Lung (tissue), 12 donors: ENCODE measurements around the gene POC1A. TPM values are rescaled to one million over a fixed set of nuclear protein-coding genes. Genes with fewer than 3 reads are reported as not detected.

Experiments
- ATAC-seq: fragments of 200-7000 bp; cut with Tn5 transposase; one replicate; pipeline ENCODE4 v1.9.1; 2020; ENCODE audit warnings: moderate number of reproducible peaks; ENCODE audit not compliant: insufficient read depth, low FRiP score
- DNase-seq, 3 donors: peaks; one replicate each; pipeline ENCODE4 v3.0.0-alpha.2; 2013 to 2017
- H3K27ac ChIP-seq, 2 donors: one replicate each; pipeline ENCODE4 v1.5.1; 2013; ENCODE audit warnings: mild to moderate bottlenecking in 2 of 2, moderate library complexity in 2 of 2, control low read depth in 1 of 2, inconsistent platforms in 1 of 2, low read depth in 1 of 2, low read length in 1 of 2
- H3K27me3 ChIP-seq, 3 donors: one replicate each; pipeline ENCODE4 v1.5.1; 2013; ENCODE audit warnings: low read length in 2 of 3; ENCODE audit not compliant: control insufficient read depth in 3 of 3, insufficient read depth in 3 of 3
- H3K36me3 ChIP-seq, 4 donors: one replicate each; pipeline ENCODE4 v1.5.1; 2013; ENCODE audit warnings: low read length in 4 of 4, mild to moderate bottlenecking in 1 of 4, moderate library complexity in 1 of 4; ENCODE audit not compliant: control insufficient read depth in 4 of 4, insufficient read depth in 4 of 4
- H3K4me1 ChIP-seq, 5 donors: one replicate each; pipeline ENCODE4 v1.5.1; 2013; ENCODE audit warnings: low read length in 5 of 5, mild to moderate bottlenecking in 2 of 5, moderate library complexity in 1 of 5; ENCODE audit not compliant: control insufficient read depth in 5 of 5, insufficient read depth in 5 of 5
- H3K4me3 ChIP-seq: one replicate; pipeline ENCODE4 v1.5.1; 2013; ENCODE audit warnings: mild to moderate bottlenecking, control low read depth, moderate library complexity
- H3K9ac ChIP-seq, 2 donors: one replicate each; pipeline ENCODE4 v1.5.1; 2013; ENCODE audit warnings: low read length in 2 of 2, control low read depth in 1 of 2; ENCODE audit not compliant: insufficient read depth in 1 of 2
- H3K9me3 ChIP-seq, 4 donors: one replicate each; pipeline ENCODE4 v1.5.1; 2013; ENCODE audit warnings: low read length in 3 of 4, mild to moderate bottlenecking in 1 of 4, moderate library complexity in 1 of 4; ENCODE audit not compliant: control insufficient read depth in 4 of 4, insufficient read depth in 3 of 4
- WGBS, 2 donors: extraction: QIAGEN DNeasy Blood & Tissue Kit; methylation state at CpG; one replicate each; pipeline ENCODE4 v1.1.7; 2013; 5-methylcytosine and 5-hydroxymethylcytosine counted together
- polyA plus RNA-seq, 2 donors: library from polyadenylated mRNA; stranded (reverse); fragments of 200-250 nt; gene quantifications; one replicate each; pipeline ENCODE4 v1.2.1, GENCODE V29; 2013
- total RNA-seq, 2 donors: library from RNA; depleted of rRNA in 1 of 2; stranded (reverse); fragments of >200 nt in 1 of 2; gene quantifications; one replicate each; pipeline ENCODE4 v1.2.1, GENCODE V29; 2014 to 2021
- TF ChIP-seq, protein P1 (sequence below): IDR thresholded peaks from 2 replicates; pipeline ENCODE4 v1.5.1; 2012; ENCODE audit warnings: mild to moderate bottlenecking; ENCODE audit errors: control extremely low read depth, extremely low read depth
- donor health status: control.
- donor health status: control.
- donor health status: Bipolar disorder and iron deficiency.
- donor health status: healthy.
- donor health status: DM: yes; HTN: yes; CAD: no.

The POC1A gene
- total and polyA plus RNA-seq, 4 donors, result 2.3 to 5.4 (median 4.0) TPM

DNA sequence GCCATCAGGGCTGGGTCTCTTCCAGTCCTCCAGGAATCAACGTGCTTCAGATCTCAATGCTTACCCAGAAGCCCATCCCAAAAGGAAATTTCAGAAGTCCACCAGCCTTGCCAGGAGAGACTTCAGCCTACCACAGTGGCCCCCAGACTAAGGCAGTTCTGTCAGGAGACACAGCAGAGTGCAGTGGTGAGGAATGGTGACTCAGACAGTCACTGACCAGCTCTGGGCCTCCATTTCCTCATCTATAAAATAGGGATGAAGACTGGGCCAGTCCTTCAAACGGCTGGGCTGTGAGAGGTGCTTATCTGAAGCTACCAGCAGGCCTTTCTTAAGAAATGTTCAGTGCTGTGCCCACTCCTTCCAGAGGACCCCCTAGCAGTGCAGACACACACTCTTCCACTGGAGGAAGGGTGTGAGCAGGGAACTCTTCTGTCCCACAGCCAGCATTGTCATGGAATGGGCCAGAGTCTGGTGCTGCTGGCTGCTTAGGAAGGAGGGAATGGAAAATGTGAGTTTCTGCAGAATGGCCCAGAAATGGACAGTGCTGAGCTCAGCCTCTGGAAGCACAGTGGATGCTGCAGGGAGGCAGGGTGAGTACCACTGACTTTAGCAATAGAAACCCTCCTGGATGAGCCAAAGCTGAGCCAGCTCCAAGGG, 56.2 kb downstream of the POC1A start:
- TF ChIP-seq, protein P1, sequence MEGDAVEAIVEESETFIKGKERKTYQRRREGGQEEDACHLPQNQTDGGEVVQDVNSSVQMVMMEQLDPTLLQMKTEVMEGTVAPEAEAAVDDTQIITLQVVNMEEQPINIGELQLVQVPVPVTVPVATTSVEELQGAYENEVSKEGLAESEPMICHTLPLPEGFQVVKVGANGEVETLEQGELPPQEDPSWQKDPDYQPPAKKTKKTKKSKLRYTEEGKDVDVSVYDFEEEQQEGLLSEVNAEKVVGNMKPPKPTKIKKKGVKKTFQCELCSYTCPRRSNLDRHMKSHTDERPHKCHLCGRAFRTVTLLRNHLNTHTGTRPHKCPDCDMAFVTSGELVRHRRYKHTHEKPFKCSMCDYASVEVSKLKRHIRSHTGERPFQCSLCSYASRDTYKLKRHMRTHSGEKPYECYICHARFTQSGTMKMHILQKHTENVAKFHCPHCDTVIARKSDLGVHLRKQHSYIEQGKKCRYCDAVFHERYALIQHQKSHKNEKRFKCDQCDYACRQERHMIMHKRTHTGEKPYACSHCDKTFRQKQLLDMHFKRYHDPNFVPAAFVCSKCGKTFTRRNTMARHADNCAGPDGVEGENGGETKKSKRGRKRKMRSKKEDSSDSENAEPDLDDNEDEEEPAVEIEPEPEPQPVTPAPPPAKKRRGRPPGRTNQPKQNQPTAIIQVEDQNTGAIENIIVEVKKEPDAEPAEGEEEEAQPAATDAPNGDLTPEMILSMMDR, result no peak
- H3K36me3 ChIP-seq, result no peaks in the 10 kb centered on the region
- peak overlapping the region in 1 of 2 donors; percentile 81 for H3K27ac ChIP-seq
- WGBS, 2 donors, result 85 to 91% methylated on average over 2 of the region's 2 CpGs
- no peaks in the 10 kb centered on the region for H3K27me3 ChIP-seq
- no peak overlapping the region for H3K4me3 ChIP-seq
- ATAC-seq, result no peak
- no peak for DNase-seq
- H3K9ac ChIP-seq, result no peak overlapping the region
- H3K4me1 ChIP-seq, result peaks cover 0 to 13% (median 4%) of the 10 kb centered on the region in 5 donors
- peaks cover 0 to 8% (median 0%) of the 10 kb centered on the region in 4 donors for H3K9me3 ChIP-seq

DNA sequence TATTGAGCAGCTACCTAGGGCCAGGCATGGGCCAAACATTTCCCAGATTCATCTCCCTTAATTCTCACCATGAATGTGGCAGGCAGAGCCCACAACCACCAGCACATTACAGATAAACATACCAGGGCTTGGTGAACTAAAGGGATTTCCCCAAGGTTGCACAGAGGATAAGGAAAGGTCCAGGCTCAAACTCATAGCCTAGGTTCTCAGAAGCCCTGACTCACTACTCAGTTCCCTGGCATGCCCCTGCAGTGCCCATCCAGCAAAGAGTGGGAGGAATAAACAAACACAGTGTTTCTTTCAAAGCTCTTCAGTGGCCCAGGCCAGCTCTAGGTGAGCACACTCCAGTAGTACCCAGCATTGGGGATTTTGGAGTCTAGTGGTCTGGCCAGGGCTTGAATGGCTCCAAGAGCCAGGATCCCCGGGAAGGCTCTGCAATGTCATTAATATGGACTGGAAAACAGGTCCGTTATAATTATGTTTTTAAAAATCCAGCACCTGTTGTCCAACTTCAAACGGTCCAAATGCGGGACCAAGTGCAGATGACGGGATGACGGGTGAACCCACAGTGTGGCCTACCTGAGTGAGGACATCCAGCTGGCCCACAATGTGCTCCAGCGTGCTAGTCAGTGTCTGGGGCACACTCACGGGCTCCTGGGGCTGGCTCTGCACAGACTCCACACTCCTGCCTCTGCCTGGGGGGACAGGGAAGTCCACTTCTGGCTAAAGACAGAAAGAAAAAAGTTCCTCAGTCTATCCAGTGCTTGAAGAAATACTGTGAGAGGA, 58.0 kb downstream of the POC1A start:
- Histone ChIP-seq H3K27me3 (no peaks in the 10 kb centered on the region), H3K36me3 (no peaks in the 10 kb centered on the region), H3K9ac (no peak overlapping the region), H3K27ac (peak overlapping the region in 1 of 2 donors; percentile 12), H3K4me1 (peaks cover 5 to 14% (median 9%) of the 10 kb centered on the region in 5 donors), H3K4me3 (no peak overlapping the region), H3K9me3 (peaks cover 0 to 5% (median 0%) of the 10 kb centered on the region in 4 donors)
- TF ChIP-seq, protein P1, result no peak
- no peak for DNase-seq
- WGBS, 2 donors, result 92 to 94% methylated on average over 8 of the region's 8 CpGs
- peak; percentile 21 for ATAC-seq

DNA sequence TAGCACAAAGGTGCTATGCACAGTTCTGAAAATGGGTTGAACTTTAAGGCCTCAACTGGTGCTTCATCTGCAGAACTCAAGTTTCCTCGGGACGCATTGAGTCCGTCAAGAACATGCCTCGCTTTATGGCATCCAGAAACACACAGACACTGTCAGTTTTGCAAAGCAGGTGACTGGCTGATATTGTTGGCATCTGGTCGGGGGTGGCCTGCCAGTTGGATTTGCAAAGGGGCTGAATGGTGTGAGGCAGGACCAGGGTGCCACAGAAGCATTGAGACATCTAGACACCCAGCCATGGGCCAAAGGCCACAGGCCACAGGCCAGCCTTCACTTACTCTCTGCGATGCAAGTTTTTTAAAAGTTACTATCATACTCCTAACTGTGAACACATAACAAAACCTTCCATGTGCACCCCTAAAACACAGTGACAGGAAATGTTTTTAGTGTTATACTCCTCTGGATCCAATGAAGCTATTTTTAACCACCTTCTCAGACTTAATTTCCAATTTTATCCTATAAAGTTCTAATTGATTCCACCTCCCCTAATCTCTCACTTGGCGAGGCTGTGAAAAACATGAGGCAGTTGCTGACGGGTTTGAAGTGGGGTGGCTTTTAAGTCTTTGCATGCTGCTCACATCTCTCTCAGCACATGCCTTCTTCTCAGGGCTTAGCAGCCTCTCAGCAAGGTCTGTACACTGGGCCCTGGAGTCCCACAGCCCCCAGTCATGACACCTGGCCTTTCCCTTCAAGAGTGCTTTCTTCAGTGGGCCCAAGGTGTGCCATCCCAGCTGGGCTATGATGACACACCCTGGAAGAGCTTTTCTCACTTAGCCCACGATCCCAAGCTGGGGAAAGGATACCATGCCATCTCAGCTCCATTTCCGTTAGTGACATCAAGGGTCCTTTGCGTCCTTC, 59.4 kb downstream of the POC1A start:
- Histone ChIP-seq H3K27me3 (no peaks in the 10 kb centered on the region), H3K27ac (no peak overlapping the region), H3K4me1 (peaks cover 5 to 27% (median 9%) of the 10 kb centered on the region in 5 donors), H3K36me3 (no peaks in the 10 kb centered on the region), H3K4me3 (no peak overlapping the region), H3K9me3 (no peaks in the 10 kb centered on the region), H3K9ac (no peak overlapping the region)
- TF ChIP-seq, protein P1, result no peak
- ATAC-seq, result no peak
- DNase-seq, result no peak
- WGBS, 2 donors, result 94 to 97% methylated on average over 11 of the region's 11 CpGs
